ENCODE results near the gene PSME3IP1. TPM values are rescaled to one million over a fixed set of nuclear protein-coding genes. Genes with fewer than 3 reads are reported as not detected.
A peak's percentile ranks its signal among the peaks of the same experiment; 100 is the strongest.
"Not testable (repeated sequence)": the region's sequence is repeated elsewhere in the genome, so short reads cannot be mapped to it uniquely, and the experiment has no call there.

The PSME3IP1 gene
- total RNA-seq, 1 donor from 2014 or later = 83.1 TPM

DNA sequence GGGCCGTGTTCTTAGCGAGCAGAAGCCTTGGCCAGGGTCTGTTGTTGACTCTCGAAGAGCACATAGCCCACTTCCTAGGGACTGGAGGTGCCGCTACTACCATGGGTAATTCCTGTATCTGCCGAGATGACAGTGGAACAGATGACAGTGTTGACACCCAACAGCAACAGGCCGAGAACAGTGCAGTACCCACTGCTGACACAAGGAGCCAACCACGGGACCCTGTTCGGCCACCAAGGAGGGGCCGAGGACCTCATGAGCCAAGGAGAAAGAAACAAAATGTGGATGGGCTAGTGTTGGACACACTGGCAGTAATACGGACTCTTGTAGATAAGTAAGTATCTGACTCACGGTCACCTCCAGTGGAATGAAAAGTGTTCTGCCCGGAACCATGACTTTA, 18.8 kb upstream of the PSME3IP1 start:
- Mint-ChIP-seq H3K4me1 (ENCODE audit: unreplicated experiment) (peaks cover 2% of the 10 kb centered on the region), H3K27me3 (ENCODE audit: unreplicated experiment) (no peaks in the 10 kb centered on the region), H3K27ac (ENCODE audit: unreplicated experiment) (peak overlapping the region; percentile 18), H3K4me3 (ENCODE audit: unreplicated experiment) (no peak overlapping the region), H3K36me3 (ENCODE audit: unreplicated experiment) (peaks cover 29% of the 10 kb centered on the region), H3K9me3 (ENCODE audit: unreplicated experiment) (no peaks in the 10 kb centered on the region)
- TF ChIP-seq CTCF (IDR thresholded peaks at IDR 0.05) = no peak
- no peak for DNase-seq (ENCODE audit: extremely low spot score, unreplicated experiment)

DNA sequence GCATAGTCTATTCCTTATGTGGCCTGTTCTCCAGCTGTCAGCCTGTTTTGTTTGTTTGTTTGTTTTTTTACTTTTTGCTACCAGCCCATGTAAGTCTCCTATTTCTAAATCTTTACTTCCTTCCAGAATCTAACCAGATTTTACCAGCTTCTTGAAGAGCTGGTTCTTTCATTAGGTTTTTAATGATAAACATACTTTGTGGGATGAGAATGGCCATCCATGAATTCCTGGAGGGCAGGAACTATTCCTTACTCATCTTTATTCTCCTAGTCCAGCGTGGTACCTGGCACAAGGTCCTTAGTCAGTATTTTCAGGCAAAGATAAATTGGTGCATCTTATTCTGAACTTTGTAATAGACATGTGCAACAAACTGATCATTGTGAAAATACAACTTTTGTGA, 17.6 kb upstream of the PSME3IP1 start:
- Mint-ChIP-seq H3K9me3 (ENCODE audit: unreplicated experiment) (no peaks in the 10 kb centered on the region), H3K4me3 (ENCODE audit: unreplicated experiment) (no peak overlapping the region), H3K27me3 (ENCODE audit: unreplicated experiment) (no peaks in the 10 kb centered on the region), H3K36me3 (ENCODE audit: unreplicated experiment) (peaks cover 23% of the 10 kb centered on the region), H3K27ac (ENCODE audit: unreplicated experiment) (peak overlapping the region; percentile 27), H3K4me1 (ENCODE audit: unreplicated experiment) (peaks cover 5% of the 10 kb centered on the region)
- TF ChIP-seq CTCF (IDR thresholded peaks at IDR 0.05) = no peak
- DNase-seq (ENCODE audit: extremely low spot score, unreplicated experiment) = no peak

DNA sequence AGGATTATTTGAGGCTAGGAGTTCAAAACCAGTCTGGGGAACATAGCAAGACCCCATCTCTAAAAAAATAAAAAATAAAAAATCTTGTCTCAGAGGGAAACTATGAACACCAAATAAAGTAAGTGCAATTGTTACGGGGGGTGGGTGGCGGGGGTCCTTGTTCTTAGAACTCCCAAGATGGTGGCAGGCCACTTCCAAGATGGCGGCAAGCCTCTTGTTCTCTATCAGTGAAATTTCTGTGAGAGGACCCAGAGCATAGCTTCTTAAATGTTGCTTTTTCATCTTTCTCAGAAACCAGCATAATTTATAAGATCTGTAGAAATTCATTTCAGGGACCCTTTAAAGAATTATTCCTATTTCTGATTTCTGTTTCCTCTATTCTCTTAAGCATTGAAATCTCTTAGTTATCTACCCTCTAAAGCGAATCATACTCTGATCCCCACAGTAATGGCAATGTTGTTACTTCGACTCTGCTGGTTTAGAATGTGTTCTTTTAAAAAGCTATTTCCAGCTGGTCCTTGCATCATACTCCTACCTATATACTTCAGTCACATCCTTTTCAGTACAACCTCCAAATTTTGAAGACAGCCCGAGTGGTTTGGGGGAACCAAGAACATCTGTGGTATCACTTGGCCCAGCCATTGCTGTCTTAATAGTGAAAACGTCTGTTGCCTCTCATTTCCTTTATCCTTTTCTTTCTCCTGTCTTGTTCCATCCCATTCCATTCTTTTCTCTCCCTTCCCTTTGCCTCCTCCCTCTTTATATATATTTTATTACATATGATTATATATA, 16.5 kb upstream of the PSME3IP1 start:
- Mint-ChIP-seq H3K9me3 (ENCODE audit: unreplicated experiment) (no peaks in the 10 kb centered on the region), H3K27ac (ENCODE audit: unreplicated experiment) (no peak overlapping the region), H3K4me3 (ENCODE audit: unreplicated experiment) (no peak overlapping the region), H3K4me1 (ENCODE audit: unreplicated experiment) (peaks cover 9% of the 10 kb centered on the region), H3K36me3 (ENCODE audit: unreplicated experiment) (peaks cover 19% of the 10 kb centered on the region), H3K27me3 (ENCODE audit: unreplicated experiment) (no peaks in the 10 kb centered on the region)
- no peak for TF ChIP-seq CTCF (IDR thresholded peaks at IDR 0.05)
- DNase-seq (ENCODE audit: extremely low spot score, unreplicated experiment) = no peak

DNA sequence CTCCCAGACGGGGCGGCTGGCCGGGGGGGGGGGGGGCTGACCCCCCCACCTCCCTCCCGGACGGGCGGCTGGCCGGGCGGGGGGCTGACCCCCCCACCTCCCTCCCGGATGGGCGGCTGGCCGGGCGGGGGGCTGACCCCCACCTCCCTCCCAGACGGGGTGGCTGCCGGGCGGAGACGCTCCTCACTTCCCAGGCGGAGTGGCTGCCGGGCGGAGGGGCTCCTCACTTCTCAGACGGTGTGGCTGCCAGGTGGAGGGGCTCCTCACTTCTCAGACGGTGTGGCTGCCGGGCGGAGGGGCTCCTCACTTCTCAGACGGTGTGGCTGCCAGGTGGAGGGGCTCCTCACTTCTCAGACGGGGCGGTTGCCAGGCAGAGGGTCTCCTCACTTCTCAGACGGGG, 15.1 kb upstream of the PSME3IP1 start:
- not testable (repeated sequence) for H3K9me3 Mint-ChIP-seq (ENCODE audit: unreplicated experiment); H3K27ac Mint-ChIP-seq (ENCODE audit: unreplicated experiment); H3K4me3 Mint-ChIP-seq (ENCODE audit: unreplicated experiment); DNase-seq (ENCODE audit: extremely low spot score, unreplicated experiment); H3K27me3 Mint-ChIP-seq (ENCODE audit: unreplicated experiment)
- H3K36me3 Mint-ChIP-seq (ENCODE audit: unreplicated experiment) = peaks cover 14% of the 10 kb centered on the region
- peaks cover 22% of the 10 kb centered on the region for H3K4me1 Mint-ChIP-seq (ENCODE audit: unreplicated experiment)

DNA sequence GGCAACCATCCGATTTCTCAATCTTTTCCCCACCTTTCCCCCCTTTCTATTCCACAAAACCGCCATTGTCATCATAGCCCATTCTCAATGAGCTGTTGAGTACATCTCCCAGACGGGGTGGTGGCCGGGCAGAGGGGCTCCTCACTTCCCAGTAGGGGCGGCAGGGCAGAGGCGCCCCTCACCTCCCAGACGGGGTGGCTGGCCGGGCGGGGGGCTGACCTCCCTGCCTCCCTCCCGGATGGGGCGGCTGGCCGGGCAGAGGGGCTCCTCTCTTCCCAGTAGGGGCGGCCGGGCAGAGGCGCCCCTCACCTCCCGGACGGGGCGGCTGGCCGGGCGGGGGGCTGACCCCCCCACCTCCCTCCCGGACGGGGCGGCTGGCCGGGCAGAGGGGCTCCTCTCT, 14.5 kb upstream of the PSME3IP1 start:
- DNase-seq (ENCODE audit: extremely low spot score, unreplicated experiment); H3K27me3 Mint-ChIP-seq (ENCODE audit: unreplicated experiment); H3K36me3 Mint-ChIP-seq (ENCODE audit: unreplicated experiment); H3K4me3 Mint-ChIP-seq (ENCODE audit: unreplicated experiment); H3K27ac Mint-ChIP-seq (ENCODE audit: unreplicated experiment); H3K9me3 Mint-ChIP-seq (ENCODE audit: unreplicated experiment): not testable (repeated sequence)
- peaks cover 22% of the 10 kb centered on the region for H3K4me1 Mint-ChIP-seq (ENCODE audit: unreplicated experiment)

DNA sequence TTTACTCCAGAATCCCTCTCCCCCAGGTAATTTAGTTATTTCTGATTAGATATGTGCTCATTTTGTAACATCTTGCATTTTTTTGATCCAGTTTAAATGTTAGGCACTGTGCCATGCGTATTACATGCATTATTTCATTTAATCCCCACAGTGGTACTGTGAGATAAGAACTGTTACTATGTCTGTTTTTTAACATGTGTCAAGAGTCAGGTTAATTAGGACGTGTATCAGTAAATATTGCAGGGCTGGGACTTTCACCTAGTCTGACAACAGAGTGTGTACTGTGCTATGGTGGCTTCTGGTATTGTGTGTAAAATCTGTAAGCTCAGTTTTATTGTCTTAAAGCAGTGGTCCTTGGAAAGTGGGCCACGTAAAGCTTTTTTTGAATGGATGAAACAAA, 10.9 kb upstream of the PSME3IP1 start:
- peaks cover 3% of the 10 kb centered on the region for H3K36me3 Mint-ChIP-seq (ENCODE audit: unreplicated experiment)
- DNase-seq (ENCODE audit: extremely low spot score, unreplicated experiment) = no peak
- H3K27ac Mint-ChIP-seq (ENCODE audit: unreplicated experiment) = peak overlapping the region; percentile 32
- no peaks in the 10 kb centered on the region for H3K9me3 Mint-ChIP-seq (ENCODE audit: unreplicated experiment)
- H3K4me1 Mint-ChIP-seq (ENCODE audit: unreplicated experiment) = peaks cover 55% of the 10 kb centered on the region
- TF ChIP-seq CTCF (IDR thresholded peaks at IDR 0.05) = no peak
- no peaks in the 10 kb centered on the region for H3K27me3 Mint-ChIP-seq (ENCODE audit: unreplicated experiment)
- no peak overlapping the region for H3K4me3 Mint-ChIP-seq (ENCODE audit: unreplicated experiment)
